GM12874 (cell line): ENCODE data around the gene HMGCLL1.

Experiments used
- CTCF ChIP-seq: IDR thresholded peaks from 2 replicates; pipeline ENCODE4 v1.5.1; 2011; ENCODE audit warnings: low read depth, mild to moderate bottlenecking, control low read depth, low read length, moderate library complexity; ENCODE audit not compliant: insufficient read depth

HMGCLL1 gene

GRCh38 chr6:55405474-55406235, 173.3 kb downstream of the HMGCLL1 start:
- no peak for TF ChIP-seq CTCF

GRCh38 chr6:55399351-55399750, 179.6 kb downstream of the HMGCLL1 start:
- no peak for TF ChIP-seq CTCF

GRCh38 chr6:55397986-55398385, 181.0 kb downstream of the HMGCLL1 start:
- TF ChIP-seq CTCF = no peak

- TF ChIP-seq CTCF = no peak
Observed at GRCh38 chr6:55395871-55396270, 183.1 kb downstream of the HMGCLL1 start.

GRCh38 chr6:55388211-55388610, 190.8 kb downstream of the HMGCLL1 start:
- no peak for TF ChIP-seq CTCF
